GM21619 (cell line): Measurements from ENCODE around the gene HOXB4.

Experiments used
- ATAC-seq: cut with Tn5 transposase; IDR thresholded peaks from one replicate; pipeline ENCODE4 v1.9.1; 2021; ENCODE audit not compliant: unreplicated experiment

HOXB4 gene

GRCh38 chr17:48549914-48550501 lies 28.1 kb downstream of the HOXB4 start:
- no peak for ATAC-seq

- no peak for ATAC-seq
Observed at GRCh38 chr17:48549281-48549630, 28.9 kb downstream of the HOXB4 start.

GRCh38 chr17:48548523-48549280 lies 29.4 kb downstream of the HOXB4 start:
- ATAC-seq: no peak

GRCh38 chr17:48547808-48548522 lies 30.2 kb downstream of the HOXB4 start:
- ATAC-seq: no peak

- ATAC-seq: no peak
Observed at GRCh38 chr17:48546924-48547807, 31.0 kb downstream of the HOXB4 start.

GRCh38 chr17:48546137-48546923 lies 31.8 kb downstream of the HOXB4 start:
- ATAC-seq: no peak

- ATAC-seq: no peak
Observed at GRCh38 chr17:48545539-48545938, 32.6 kb downstream of the HOXB4 start.

- ATAC-seq: no peak
Observed at GRCh38 chr17:48545022-48545375, 33.2 kb downstream of the HOXB4 start, which contains the start of gene HOXB2. TSS of gene HOXB2 (minus strand) at chr17:48545109. CDS start at chr17:48544911, 198 bp downstream.

- no peak for ATAC-seq
Observed at GRCh38 chr17:48544349-48545021, 33.7 kb downstream of the HOXB4 start.

- ATAC-seq: no peak
Observed at GRCh38 chr17:48543854-48544348, 34.2 kb downstream of the HOXB4 start.

- ATAC-seq: peak; percentile 46
Observed at GRCh38 chr17:48543107-48543853, 34.9 kb downstream of the HOXB4 start.

- ATAC-seq: no peak
Observed at GRCh38 chr17:48542698-48543106, 35.4 kb downstream of the HOXB4 start.

- no peak for ATAC-seq
Observed at GRCh38 chr17:48542114-48542656, 36.0 kb downstream of the HOXB4 start.

- no peak for ATAC-seq
Observed at GRCh38 chr17:48541577-48542113, 36.5 kb downstream of the HOXB4 start.

GRCh38 chr17:48541036-48541576 lies 37.0 kb downstream of the HOXB4 start:
- ATAC-seq: no peak

GRCh38 chr17:48540213-48540612 lies 37.9 kb downstream of the HOXB4 start:
- no peak for ATAC-seq

GRCh38 chr17:48539177-48539576 lies 39.0 kb downstream of the HOXB4 start:
- ATAC-seq: no peak

GRCh38 chr17:48537316-48537715 lies 40.8 kb downstream of the HOXB4 start:
- no peak for ATAC-seq
